SK-N-SH treated with all-trans-retinoic acid at 6 μM for 48 hours (cell line): Measurements from ENCODE around the gene ABL2.
"Not testable (repeated sequence)": the region's sequence is repeated elsewhere in the genome, so short reads cannot be mapped to it uniquely, and the experiment has no call there.

Experiments used
- ATAC-seq: fragments of 200-7000 bp; cut with Tn5 transposase; 3 replicates; pipeline ENCODE4 v1.9.1; 2020; ENCODE audit warnings: mild to moderate bottlenecking, moderate library complexity
- ARNTL ChIP-seq: fragments of 450-650 bp; formaldehyde crosslinking; IDR thresholded peaks from 2 replicates; pipeline ENCODE4 v1.5.0; 2020; ENCODE audit warnings: low read depth, mild to moderate bottlenecking, moderate library complexity, borderline replicate concordance
- BACH2 ChIP-seq: fragments of 250-450 bp; sonication (Bioruptor Pico); IDR thresholded peaks from 2 replicates; pipeline ENCODE4 v1.9.0; 2021; ENCODE audit warnings: mild to moderate bottlenecking, borderline replicate concordance
- CSDC2 ChIP-seq: fragments of 250-450 bp; sonication (Bioruptor Pico); IDR thresholded peaks from 2 replicates; pipeline ENCODE4 v1.5.0; 2020; ENCODE audit warnings: mild to moderate bottlenecking, moderate library complexity
- ESRRG ChIP-seq: fragments of 250-450 bp; sonication (Bioruptor Pico); IDR thresholded peaks from 2 replicates; pipeline ENCODE4 v1.6.1; 2021; ENCODE audit warnings: mild to moderate bottlenecking
- GLIS3 ChIP-seq: fragments of 250-450 bp; sonication (Bioruptor Pico); IDR thresholded peaks from 2 replicates; pipeline ENCODE4 v1.5.0; 2020; ENCODE audit warnings: mild to moderate bottlenecking, moderate library complexity
- OSR1 ChIP-seq: fragments of 250-450 bp; sonication (Bioruptor Pico); IDR thresholded peaks from 2 replicates; pipeline ENCODE4 v1.8.0; 2022; ENCODE audit warnings: moderate library complexity, mild to moderate bottlenecking, inconsistent platforms
- POU6F1 ChIP-seq: fragments of 250-450 bp; sonication (Bioruptor Pico); IDR thresholded peaks from 2 replicates; pipeline ENCODE4 v1.8.0; 2021; ENCODE audit warnings: low read depth, mild to moderate bottlenecking, moderate library complexity, borderline replicate concordance
- RARB ChIP-seq: fragments of 250-450 bp; sonication (Bioruptor Pico); IDR thresholded peaks from 2 replicates; pipeline ENCODE4 v1.8.0; 2021; ENCODE audit warnings: mild to moderate bottlenecking, moderate library complexity
- TCF4 ChIP-seq: fragments of 250-450 bp; sonication (Bioruptor Pico); IDR thresholded peaks from 2 replicates; pipeline ENCODE4 v1.8.0; 2021; ENCODE audit warnings: mild to moderate bottlenecking, moderate library complexity, borderline replicate concordance
- TOX ChIP-seq: fragments of 250-450 bp; sonication (Bioruptor Pico); IDR thresholded peaks from 2 replicates; pipeline ENCODE4 v1.8.0; 2021; ENCODE audit warnings: mild to moderate bottlenecking, moderate library complexity, borderline replicate concordance
- TSHZ2 ChIP-seq: fragments of 250-450 bp; sonication (Bioruptor Pico); IDR thresholded peaks from 2 replicates; pipeline ENCODE4 v1.5.0; 2020; ENCODE audit warnings: mild to moderate bottlenecking, moderate library complexity
- ZC3H10 ChIP-seq: fragments of 250-450 bp; sonication (Bioruptor Pico); IDR thresholded peaks from 2 replicates; pipeline ENCODE4 v1.5.1; 2021; ENCODE audit warnings: mild to moderate bottlenecking, moderate library complexity
- ZFP3 ChIP-seq: fragments of 250-450 bp; sonication (Bioruptor Pico); IDR thresholded peaks from 2 replicates; pipeline ENCODE4 v1.5.0; 2020; ENCODE audit warnings: mild to moderate bottlenecking, moderate library complexity
- ZNF8 ChIP-seq: fragments of 450-650 bp; formaldehyde crosslinking; IDR thresholded peaks from 2 replicates; pipeline ENCODE4 v1.5.0; 2020; ENCODE audit warnings: mild to moderate bottlenecking, moderate library complexity
- TF ChIP-seq, protein P1 (sequence below): fragments of 250-450 bp; sonication (Bioruptor Pico); IDR thresholded peaks from 2 replicates; pipeline ENCODE4 v1.5.1; 2021; ENCODE audit warnings: mild to moderate bottlenecking, moderate library complexity
- TF ChIP-seq, protein P2 (sequence below): fragments of 250-450 bp; sonication (Bioruptor Pico); IDR thresholded peaks from 2 replicates; pipeline ENCODE4 v1.5.1; 2020; ENCODE audit warnings: low read depth, mild to moderate bottlenecking, moderate library complexity
- TF ChIP-seq, protein P3 (sequence below): fragments of 250-450 bp; sonication (Bioruptor Pico); IDR thresholded peaks from 2 replicates; pipeline ENCODE4 v1.8.0; 2020; ENCODE audit warnings: mild to moderate bottlenecking, moderate library complexity, borderline replicate concordance

Gene ABL2

DNA sequence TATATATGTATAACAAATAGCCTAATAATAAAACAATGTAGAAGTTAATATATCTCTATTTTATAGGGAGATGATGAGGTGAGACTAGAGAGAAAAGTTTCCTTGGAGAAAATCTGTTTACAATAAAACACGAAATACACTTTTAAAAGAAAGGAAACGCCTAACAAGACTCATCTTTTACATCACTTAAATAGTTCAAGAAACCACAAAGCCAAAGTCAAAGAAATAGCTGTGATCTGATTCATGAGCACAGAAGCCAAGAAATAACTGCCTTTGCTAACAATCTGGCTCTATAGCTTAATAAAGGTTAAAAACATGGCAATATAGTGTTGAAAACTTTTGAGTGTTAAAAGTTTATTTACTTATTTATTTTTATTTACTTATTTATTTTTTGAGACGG lies 86.2 kb downstream of the ABL2 start:
- TF ChIP-seq TSHZ2 (CRISPR knock-in tag) (no peak), ZFP3 (CRISPR knock-in tag) (no peak), GLIS3 (no peak), TOX (CRISPR knock-in tag) (peak; percentile 87)
- TF ChIP-seq, protein P1, sequence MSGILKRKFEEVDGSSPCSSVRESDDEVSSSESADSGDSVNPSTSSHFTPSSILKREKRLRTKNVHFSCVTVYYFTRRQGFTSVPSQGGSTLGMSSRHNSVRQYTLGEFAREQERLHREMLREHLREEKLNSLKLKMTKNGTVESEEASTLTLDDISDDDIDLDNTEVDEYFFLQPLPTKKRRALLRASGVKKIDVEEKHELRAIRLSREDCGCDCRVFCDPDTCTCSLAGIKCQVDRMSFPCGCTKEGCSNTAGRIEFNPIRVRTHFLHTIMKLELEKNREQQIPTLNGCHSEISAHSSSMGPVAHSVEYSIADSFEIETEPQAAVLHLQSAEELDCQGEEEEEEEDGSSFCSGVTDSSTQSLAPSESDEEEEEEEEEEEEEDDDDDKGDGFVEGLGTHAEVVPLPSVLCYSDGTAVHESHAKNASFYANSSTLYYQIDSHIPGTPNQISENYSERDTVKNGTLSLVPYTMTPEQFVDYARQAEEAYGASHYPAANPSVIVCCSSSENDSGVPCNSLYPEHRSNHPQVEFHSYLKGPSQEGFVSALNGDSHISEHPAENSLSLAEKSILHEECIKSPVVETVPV, result no peak
- ATAC-seq, result peak; percentile 79

DNA sequence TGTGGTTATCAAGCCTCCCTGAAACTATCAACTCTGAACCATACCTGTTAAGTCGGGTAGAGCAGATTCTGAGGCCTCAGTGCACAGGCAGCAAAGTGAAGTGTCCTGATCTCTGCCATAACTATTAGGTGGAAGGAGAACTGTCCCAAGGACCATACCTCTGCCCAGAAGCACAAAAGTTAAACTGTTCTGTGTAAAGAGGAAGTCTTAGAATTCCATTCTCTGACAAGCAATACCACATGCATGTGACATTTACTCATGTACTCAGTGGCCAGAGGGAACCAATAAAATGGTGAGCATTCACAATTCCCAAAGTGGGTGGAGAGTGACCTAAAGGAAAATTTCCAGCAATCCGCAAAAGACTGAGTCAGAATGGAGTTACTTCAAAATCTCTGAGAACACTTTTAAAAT lies 86.6 kb downstream of the ABL2 start:
- peak; percentile 95 for ATAC-seq
- TF ChIP-seq TSHZ2 (CRISPR knock-in tag) (no peak), RARB (CRISPR knock-in tag) (0 out of 2 replicates have a peak, but pooled peaks have one; percentile 35), POU6F1 (CRISPR knock-in tag) (no peak), TOX (CRISPR knock-in tag) (peak; percentile 70; the same call in 1 of the 2 replicates)

GRCh38 chr1:179141592-179142251 lies 87.8 kb downstream of the ABL2 start:
- TF ChIP-seq, protein P2, sequence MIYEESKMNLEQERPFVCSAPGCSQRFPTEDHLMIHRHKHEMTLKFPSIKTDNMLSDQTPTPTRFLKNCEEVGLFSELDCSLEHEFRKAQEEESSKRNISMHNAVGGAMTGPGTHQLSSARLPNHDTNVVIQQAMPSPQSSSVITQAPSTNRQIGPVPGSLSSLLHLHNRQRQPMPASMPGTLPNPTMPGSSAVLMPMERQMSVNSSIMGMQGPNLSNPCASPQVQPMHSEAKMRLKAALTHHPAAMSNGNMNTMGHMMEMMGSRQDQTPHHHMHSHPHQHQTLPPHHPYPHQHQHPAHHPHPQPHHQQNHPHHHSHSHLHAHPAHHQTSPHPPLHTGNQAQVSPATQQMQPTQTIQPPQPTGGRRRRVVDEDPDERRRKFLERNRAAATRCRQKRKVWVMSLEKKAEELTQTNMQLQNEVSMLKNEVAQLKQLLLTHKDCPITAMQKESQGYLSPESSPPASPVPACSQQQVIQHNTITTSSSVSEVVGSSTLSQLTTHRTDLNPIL, result no peak
- TF ChIP-seq TCF4 (no peak), OSR1 (CRISPR knock-in tag) (no peak), CSDC2 (CRISPR knock-in tag) (no peak), ESRRG (CRISPR knock-in tag) (no peak), ZNF8 (CRISPR knock-in tag) (no peak), ZC3H10 (CRISPR knock-in tag) (no peak), ARNTL (CRISPR knock-in tag) (no peak), BACH2 (CRISPR knock-in tag) (no peak)
- TF ChIP-seq, protein P3, sequence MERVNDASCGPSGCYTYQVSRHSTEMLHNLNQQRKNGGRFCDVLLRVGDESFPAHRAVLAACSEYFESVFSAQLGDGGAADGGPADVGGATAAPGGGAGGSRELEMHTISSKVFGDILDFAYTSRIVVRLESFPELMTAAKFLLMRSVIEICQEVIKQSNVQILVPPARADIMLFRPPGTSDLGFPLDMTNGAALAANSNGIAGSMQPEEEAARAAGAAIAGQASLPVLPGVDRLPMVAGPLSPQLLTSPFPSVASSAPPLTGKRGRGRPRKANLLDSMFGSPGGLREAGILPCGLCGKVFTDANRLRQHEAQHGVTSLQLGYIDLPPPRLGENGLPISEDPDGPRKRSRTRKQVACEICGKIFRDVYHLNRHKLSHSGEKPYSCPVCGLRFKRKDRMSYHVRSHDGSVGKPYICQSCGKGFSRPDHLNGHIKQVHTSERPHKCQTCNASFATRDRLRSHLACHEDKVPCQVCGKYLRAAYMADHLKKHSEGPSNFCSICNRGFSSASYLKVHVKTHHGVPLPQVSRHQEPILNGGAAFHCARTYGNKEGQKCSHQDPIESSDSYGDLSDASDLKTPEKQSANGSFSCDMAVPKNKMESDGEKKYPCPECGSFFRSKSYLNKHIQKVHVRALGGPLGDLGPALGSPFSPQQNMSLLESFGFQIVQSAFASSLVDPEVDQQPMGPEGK (CRISPR knock-in tag), result no peak
- ATAC-seq, result peak; percentile 75

DNA sequence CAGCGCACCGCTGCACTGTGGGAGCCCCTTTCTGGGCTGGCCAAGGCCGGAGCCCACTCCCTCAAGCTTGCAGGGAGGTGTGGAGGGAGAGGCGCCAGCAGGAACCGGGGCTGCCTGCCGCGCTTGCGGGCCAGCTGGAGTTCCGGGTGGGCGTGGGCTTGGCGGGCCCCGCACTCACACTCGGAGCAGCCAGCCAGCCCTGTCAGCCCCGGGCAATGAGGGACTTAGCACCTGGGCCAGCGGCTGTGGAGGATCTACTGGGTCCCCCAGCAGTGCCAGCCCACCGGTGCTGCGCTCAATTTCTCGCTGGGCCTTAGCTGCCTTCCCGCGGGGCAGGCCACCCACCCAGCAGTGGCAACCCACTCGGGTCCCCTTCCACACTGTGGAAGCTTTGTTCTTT lies 90.7 kb downstream of the ABL2 start:
- ATAC-seq, result not testable (repeated sequence)
